Posterior vena cava (tissue), 2 donors: ENCODE results near the gene DCDC2. TPM values are rescaled to one million over a fixed set of nuclear protein-coding genes. Genes with fewer than 3 reads are reported as not detected.
"Not testable (repeated sequence)": the region's sequence is repeated elsewhere in the genome, so short reads cannot be mapped to it uniquely, and the experiment has no call there.

Source experiments
- DNase-seq: peaks from one replicate; pipeline ENCODE4 v3.0.0-alpha.2; 2020; ENCODE audit warnings: low spot score
- intact Hi-C, 2 donors: fragments of 100-400 bp; cut with DNase I; formaldehyde crosslinking; loops; one replicate each; pipeline versions ENCODE4 v1.14.1 to v1.14.2; 2022 to 2023
- total RNA-seq, 2 donors: library from RNA; stranded (reverse); fragmentation: NEBNext Ultra II Directional; extraction: Animal tissue kit (Norgen Biotek cat#: 25700); gene quantifications; one replicate each; pipeline ENCODE4 v1.2.1, GENCODE V29; 2021
- donor health status: DM: yes; HTN: yes; CAD: no.
- donor health status: DM: yes; HTN: yes; CAD: no.

The DCDC2 gene
- total RNA-seq, 2 donors from 2014 or later = not detected

GRCh38 chr6:24193364-24193763 lies 164.5 kb downstream of the DCDC2 start:
- DNase-seq = no peak
- intact Hi-C loops = no loop called here

- intact Hi-C loops = no loop called here
- DNase-seq = no peak
Measured at GRCh38 chr6:24191346-24191745, 166.5 kb downstream of the DCDC2 start.

GRCh38 chr6:24188578-24189080 lies 169.2 kb downstream of the DCDC2 start:
- intact Hi-C loops = no loop called here
- no peak for DNase-seq

- no peak for DNase-seq
- intact Hi-C loops = no loop called here
Measured at GRCh38 chr6:24187965-24188577, 169.8 kb downstream of the DCDC2 start.

GRCh38 chr6:24186349-24186748 lies 171.5 kb downstream of the DCDC2 start:
- intact Hi-C loops = no loop called here
- DNase-seq = no peak

GRCh38 chr6:24183584-24183983 lies 174.3 kb downstream of the DCDC2 start:
- no peak for DNase-seq
- intact Hi-C loops = no loop called here

GRCh38 chr6:24157886-24158285 lies 200.0 kb downstream of the DCDC2 start:
- intact Hi-C loops = no loop called here
- no peak for DNase-seq

- intact Hi-C loops = no loop called here
- no peak for DNase-seq
Measured at GRCh38 chr6:24154121-24154520, 203.7 kb downstream of the DCDC2 start.

- no peak for DNase-seq
- intact Hi-C loops = no loop called here
Measured at GRCh38 chr6:24152014-24152413, 205.8 kb downstream of the DCDC2 start.

GRCh38 chr6:24149836-24150235 lies 208.0 kb downstream of the DCDC2 start:
- no peak for DNase-seq
- intact Hi-C loops = no loop called here

GRCh38 chr6:24149296-24149695 lies 208.6 kb downstream of the DCDC2 start:
- intact Hi-C loops = no loop called here
- no peak for DNase-seq

GRCh38 chr6:24148684-24149083 lies 209.2 kb downstream of the DCDC2 start:
- DNase-seq = no peak
- intact Hi-C loops = no loop called here

GRCh38 chr6:24148154-24148570 lies 209.7 kb downstream of the DCDC2 start:
- no peak for DNase-seq
- intact Hi-C loops = no loop called here

- DNase-seq = no peak
- intact Hi-C loops = no loop called here
Measured at GRCh38 chr6:24147511-24148153, 210.2 kb downstream of the DCDC2 start.

- no peak for DNase-seq
- intact Hi-C loops = no loop called here
Measured at GRCh38 chr6:24146871-24147270, 211.0 kb downstream of the DCDC2 start.

- DNase-seq = no peak
- intact Hi-C loops = no loop called here
Measured at GRCh38 chr6:24145690-24146131, 212.1 kb downstream of the DCDC2 start.

- intact Hi-C loops, DNase-seq: not testable (repeated sequence)
Measured at GRCh38 chr6:24142733-24143132, 215.1 kb downstream of the DCDC2 start.

- intact Hi-C loops = no loop called here
- no peak for DNase-seq
Measured at GRCh38 chr6:24140591-24140990, 217.3 kb downstream of the DCDC2 start.

GRCh38 chr6:24139639-24140038 lies 218.2 kb downstream of the DCDC2 start:
- intact Hi-C loops = no loop called here

GRCh38 chr6:24139080-24139479 lies 218.8 kb downstream of the DCDC2 start:
- no peak for DNase-seq
- intact Hi-C loops = no loop called here

More at GRCh38 chr6:24139639-24140038, 218.2 kb downstream of the DCDC2 start:
- DNase-seq = no peak

GRCh38 chr6:24131751-24132150 lies 226.1 kb downstream of the DCDC2 start:
- no peak for DNase-seq

More at GRCh38 chr6:24131751-24132150, 226.1 kb downstream of the DCDC2 start:
- intact Hi-C loops = no loop called here
